Measurements from ENCODE around the gene CACNB1. TPM values are rescaled to one million over a fixed set of nuclear protein-coding genes. Genes with fewer than 3 reads are reported as not detected.
A peak's percentile ranks its signal among the peaks of the same experiment; 100 is the strongest.

CACNB1 gene
- total RNA-seq, 1 donor, result 5.8 TPM

DNA sequence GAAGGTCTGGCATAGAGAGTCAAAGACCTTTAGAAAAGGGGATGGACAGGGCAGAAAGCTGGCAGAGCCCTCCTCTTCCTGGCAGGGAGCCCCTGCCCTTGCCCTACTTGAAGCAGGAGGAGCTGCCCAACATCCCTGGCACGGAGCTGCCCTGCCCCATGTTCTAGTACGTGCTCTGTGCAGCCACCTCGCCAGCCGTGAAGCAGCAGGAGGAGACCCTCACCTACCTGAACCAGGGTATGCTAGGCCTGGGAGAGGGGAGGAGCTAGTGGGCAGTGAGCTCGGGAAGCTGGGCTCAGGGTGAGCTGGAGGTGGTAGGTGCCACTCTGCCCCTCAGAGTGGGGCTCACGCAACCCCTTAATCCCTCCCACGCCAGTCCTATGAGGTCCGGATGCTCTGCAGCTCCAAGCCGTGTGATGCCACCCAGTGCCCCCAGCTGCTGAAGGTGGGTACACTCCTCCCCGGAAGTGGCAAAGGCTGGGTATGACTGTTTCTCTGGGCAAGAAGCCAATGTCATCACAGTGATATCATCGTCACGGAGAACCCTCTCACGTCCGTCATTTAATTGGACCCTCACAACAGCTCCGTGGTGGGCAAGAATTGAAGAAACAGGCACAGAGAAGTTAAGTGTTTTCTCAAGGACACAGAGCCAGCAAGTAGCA is 41.0 kb upstream of the CACNB1 start:
- DNase-seq (ENCODE audit: insufficient read length, low spot score, missing footprints), result peak; percentile 89
- H4K20me1 ChIP-seq (ENCODE audit: insufficient read depth, low read length), result no peaks in the 10 kb centered on the region
- H3K79me2 ChIP-seq (ENCODE audit: insufficient read depth, low read length), result no peaks in the 10 kb centered on the region
- H3K4me3 ChIP-seq (ENCODE audit: insufficient read depth, low read length), result no peak overlapping the region
- no peak overlapping the region for H3K27ac ChIP-seq (ENCODE audit: low read depth, low read length)
- H3K9me3 ChIP-seq (ENCODE audit: low read depth, low read length), result no peaks in the 10 kb centered on the region
- H3K27me3 ChIP-seq (ENCODE audit: insufficient read depth, low read length), result no peaks in the 10 kb centered on the region
- peak overlapping the region; percentile 80 for H2AFZ ChIP-seq (ENCODE audit: low read length)
- H3K4me2 ChIP-seq (ENCODE audit: insufficient read depth, low read length), result peak overlapping the region; percentile 65
- no peaks in the 10 kb centered on the region for H3K36me3 ChIP-seq (ENCODE audit: insufficient read depth, low read length)
- peaks cover 10% of the 10 kb centered on the region for H3K4me1 ChIP-seq (ENCODE audit: insufficient read depth, low read length)
- TF ChIP-seq, protein P1, sequence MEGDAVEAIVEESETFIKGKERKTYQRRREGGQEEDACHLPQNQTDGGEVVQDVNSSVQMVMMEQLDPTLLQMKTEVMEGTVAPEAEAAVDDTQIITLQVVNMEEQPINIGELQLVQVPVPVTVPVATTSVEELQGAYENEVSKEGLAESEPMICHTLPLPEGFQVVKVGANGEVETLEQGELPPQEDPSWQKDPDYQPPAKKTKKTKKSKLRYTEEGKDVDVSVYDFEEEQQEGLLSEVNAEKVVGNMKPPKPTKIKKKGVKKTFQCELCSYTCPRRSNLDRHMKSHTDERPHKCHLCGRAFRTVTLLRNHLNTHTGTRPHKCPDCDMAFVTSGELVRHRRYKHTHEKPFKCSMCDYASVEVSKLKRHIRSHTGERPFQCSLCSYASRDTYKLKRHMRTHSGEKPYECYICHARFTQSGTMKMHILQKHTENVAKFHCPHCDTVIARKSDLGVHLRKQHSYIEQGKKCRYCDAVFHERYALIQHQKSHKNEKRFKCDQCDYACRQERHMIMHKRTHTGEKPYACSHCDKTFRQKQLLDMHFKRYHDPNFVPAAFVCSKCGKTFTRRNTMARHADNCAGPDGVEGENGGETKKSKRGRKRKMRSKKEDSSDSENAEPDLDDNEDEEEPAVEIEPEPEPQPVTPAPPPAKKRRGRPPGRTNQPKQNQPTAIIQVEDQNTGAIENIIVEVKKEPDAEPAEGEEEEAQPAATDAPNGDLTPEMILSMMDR (IDR thresholded peaks at IDR 0.05; ENCODE audit: extremely low read depth, low read depth, low read length), result no peak

DNA sequence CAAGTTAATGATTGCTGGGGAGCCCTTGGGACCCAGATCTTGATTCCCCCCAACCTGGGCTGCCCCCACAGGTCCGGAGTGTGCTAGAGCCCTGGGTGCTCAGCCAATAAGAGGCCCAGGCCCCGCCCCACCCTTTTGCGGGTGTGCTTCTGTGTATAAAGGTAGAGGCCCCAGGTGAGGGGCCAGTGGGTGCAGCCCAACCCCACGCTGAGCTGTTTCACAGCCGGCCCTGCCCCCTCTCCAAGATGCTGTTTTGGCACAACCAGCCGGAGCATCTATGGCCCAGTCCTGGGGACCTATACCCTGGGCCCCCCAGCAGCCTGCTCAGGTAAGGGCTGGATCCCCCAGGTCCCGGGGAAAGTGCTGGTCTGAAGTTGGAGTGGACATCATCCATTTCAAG is 40.1 kb upstream of the CACNB1 start:
- Histone ChIP-seq H3K27ac (ENCODE audit: low read depth, low read length) (no peak overlapping the region), H3K4me2 (ENCODE audit: insufficient read depth, low read length) (no peak overlapping the region), H4K20me1 (ENCODE audit: insufficient read depth, low read length) (no peaks in the 10 kb centered on the region), H3K9me3 (ENCODE audit: low read depth, low read length) (no peaks in the 10 kb centered on the region), H3K36me3 (ENCODE audit: insufficient read depth, low read length) (no peaks in the 10 kb centered on the region), H3K79me2 (ENCODE audit: insufficient read depth, low read length) (no peaks in the 10 kb centered on the region), H2AFZ (ENCODE audit: low read length) (no peak overlapping the region), H3K4me3 (ENCODE audit: insufficient read depth, low read length) (no peak overlapping the region), H3K27me3 (ENCODE audit: insufficient read depth, low read length) (no peaks in the 10 kb centered on the region), H3K4me1 (ENCODE audit: insufficient read depth, low read length) (peaks cover 10% of the 10 kb centered on the region)
- TF ChIP-seq, protein P1 (IDR thresholded peaks at IDR 0.05; ENCODE audit: extremely low read depth, low read depth, low read length), result no peak
- DNase-seq (ENCODE audit: insufficient read length, low spot score, missing footprints), result peak; percentile 65

DNA sequence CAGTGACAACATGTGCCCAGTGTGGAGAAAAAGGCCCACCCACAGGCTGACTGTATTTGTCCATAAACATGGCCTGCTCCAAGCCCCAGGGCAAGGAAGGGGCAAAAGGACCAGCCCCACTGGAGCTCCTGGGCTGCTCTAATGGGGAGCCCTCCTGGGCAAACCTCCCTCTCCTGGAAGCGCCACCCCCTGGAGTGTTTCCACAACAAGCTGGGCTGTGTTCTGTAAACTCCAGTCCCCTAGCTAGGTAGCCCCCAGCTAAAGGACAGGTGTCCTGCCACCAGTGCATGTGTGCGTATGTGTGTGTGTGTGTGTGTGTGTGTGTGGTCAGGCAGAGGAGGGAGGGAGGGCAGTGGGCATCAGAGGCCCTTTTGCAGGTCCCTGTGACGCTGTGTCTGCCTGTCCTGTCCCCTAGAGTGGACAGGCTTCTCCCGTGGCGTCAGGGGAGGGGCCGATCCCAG is 39.5 kb upstream of the CACNB1 start:
- TF ChIP-seq, protein P1 (IDR thresholded peaks at IDR 0.05; ENCODE audit: extremely low read depth, low read depth, low read length), result no peak
- no peaks in the 10 kb centered on the region for H4K20me1 ChIP-seq (ENCODE audit: insufficient read depth, low read length)
- H2AFZ ChIP-seq (ENCODE audit: low read length), result no peak overlapping the region
- H3K27me3 ChIP-seq (ENCODE audit: insufficient read depth, low read length), result no peaks in the 10 kb centered on the region
- no peak overlapping the region for H3K27ac ChIP-seq (ENCODE audit: low read depth, low read length)
- H3K9me3 ChIP-seq (ENCODE audit: low read depth, low read length), result no peaks in the 10 kb centered on the region
- H3K4me1 ChIP-seq (ENCODE audit: insufficient read depth, low read length), result peaks cover 10% of the 10 kb centered on the region
- peak; percentile 62 for DNase-seq (ENCODE audit: insufficient read length, low spot score, missing footprints)
- H3K4me2 ChIP-seq (ENCODE audit: insufficient read depth, low read length), result no peak overlapping the region
- no peaks in the 10 kb centered on the region for H3K79me2 ChIP-seq (ENCODE audit: insufficient read depth, low read length)
- no peak overlapping the region for H3K4me3 ChIP-seq (ENCODE audit: insufficient read depth, low read length)
- H3K36me3 ChIP-seq (ENCODE audit: insufficient read depth, low read length), result no peaks in the 10 kb centered on the region

DNA sequence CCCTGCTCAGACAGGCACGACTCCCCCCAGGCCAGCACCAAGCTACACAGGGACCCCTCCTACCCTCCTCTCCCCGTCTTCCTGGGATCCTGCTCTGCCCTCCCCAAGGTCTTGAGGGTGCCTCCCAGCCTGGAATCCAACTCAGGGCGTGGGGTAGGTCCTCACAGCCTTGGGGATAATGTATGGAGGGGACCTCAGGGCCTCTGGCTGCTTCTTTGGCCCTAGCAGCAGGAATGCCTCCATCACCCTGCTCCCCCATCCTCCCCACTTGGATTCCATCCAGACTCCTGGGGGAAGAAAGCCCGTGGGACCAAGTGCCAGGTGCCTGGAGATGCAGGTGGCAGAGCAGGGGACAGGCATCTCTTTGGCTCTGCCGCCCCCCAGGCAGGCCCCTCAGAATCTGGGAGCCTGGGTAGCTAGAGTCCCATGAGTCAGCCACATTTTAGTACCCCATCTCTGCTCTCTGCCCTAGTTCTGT is 39.0 kb upstream of the CACNB1 start:
- TF ChIP-seq, protein P1 (IDR thresholded peaks at IDR 0.05; ENCODE audit: extremely low read depth, low read depth, low read length), result no peak
- Histone ChIP-seq H3K4me1 (ENCODE audit: insufficient read depth, low read length) (peaks cover 15% of the 10 kb centered on the region), H2AFZ (ENCODE audit: low read length) (no peak overlapping the region), H3K9me3 (ENCODE audit: low read depth, low read length) (no peaks in the 10 kb centered on the region), H3K4me2 (ENCODE audit: insufficient read depth, low read length) (no peak overlapping the region), H3K79me2 (ENCODE audit: insufficient read depth, low read length) (no peaks in the 10 kb centered on the region), H3K27me3 (ENCODE audit: insufficient read depth, low read length) (no peaks in the 10 kb centered on the region), H4K20me1 (ENCODE audit: insufficient read depth, low read length) (no peaks in the 10 kb centered on the region), H3K36me3 (ENCODE audit: insufficient read depth, low read length) (no peaks in the 10 kb centered on the region), H3K4me3 (ENCODE audit: insufficient read depth, low read length) (no peak overlapping the region), H3K27ac (ENCODE audit: low read depth, low read length) (no peak overlapping the region)
- peak; percentile 58 for DNase-seq (ENCODE audit: insufficient read length, low spot score, missing footprints)

All from osteoblast (primary cell).